Natural killer cell treated with Interleukin-12 subunit alpha and Interleukin-12 subunit beta and Interleukin-15 and Interleukin-18, amount 100 ng/mL, for 72 hours (primary cell): ENCODE data around the gene NRCAM. TPM values are rescaled to one million over a fixed set of nuclear protein-coding genes. Genes with fewer than 3 reads are reported as not detected.
"Not testable (repeated sequence)": the region's sequence is repeated elsewhere in the genome, so short reads cannot be mapped to it uniquely, and the experiment has no call there.

Experiments
- ATAC-seq, 2 donors: fragments of 150-1000 bp; cut with Tn5 transposase in 1 of 2; sonication (Bioruptor Pico), chemical (Tn5 transposase) in 1 of 2; 2 replicates each; pipeline ENCODE4 v1.10.0; 2021
- DNase-seq: peaks from one replicate; pipeline ENCODE4 v3.0.0; 2022; ENCODE audit warnings: low spot score
- H3K27ac Mint-ChIP-seq, 2 donors: 1 replicate in 1 of 2; 2 replicates in 1 of 2; pipeline ENCODE4 v1.8.0; 2022; ENCODE audit warnings: mixed read lengths in 2 of 2, mild to moderate bottlenecking in 1 of 2, moderate library complexity in 1 of 2
- H3K27me3 Mint-ChIP-seq, 2 donors: 1 replicate in 1 of 2; 2 replicates in 1 of 2; pipeline ENCODE4 v1.8.0; 2022; ENCODE audit warnings: mixed read lengths in 2 of 2
- H3K36me3 Mint-ChIP-seq: one replicate; pipeline ENCODE4 v1.8.0; 2022; ENCODE audit warnings: mixed read lengths
- H3K4me1 Mint-ChIP-seq, 2 donors: 1 replicate in 1 of 2; 2 replicates in 1 of 2; pipeline ENCODE4 v1.8.0; 2022; ENCODE audit warnings: low read depth in 2 of 2, mixed read lengths in 2 of 2, mild to moderate bottlenecking in 1 of 2
- H3K4me3 Mint-ChIP-seq: one replicate; pipeline ENCODE4 v1.8.0; 2022; ENCODE audit warnings: mixed read lengths
- H3K9me3 Mint-ChIP-seq: 2 replicates; pipeline ENCODE4 v1.8.0; 2022; ENCODE audit warnings: mixed read lengths
- total RNA-seq, 2 donors: library from RNA; stranded (reverse); gene quantifications; one replicate each; pipeline ENCODE4 v1.2.3, GENCODE V29; 2022

NRCAM gene
- total RNA-seq, 2 donors from 2014 or later = not detected

DNA sequence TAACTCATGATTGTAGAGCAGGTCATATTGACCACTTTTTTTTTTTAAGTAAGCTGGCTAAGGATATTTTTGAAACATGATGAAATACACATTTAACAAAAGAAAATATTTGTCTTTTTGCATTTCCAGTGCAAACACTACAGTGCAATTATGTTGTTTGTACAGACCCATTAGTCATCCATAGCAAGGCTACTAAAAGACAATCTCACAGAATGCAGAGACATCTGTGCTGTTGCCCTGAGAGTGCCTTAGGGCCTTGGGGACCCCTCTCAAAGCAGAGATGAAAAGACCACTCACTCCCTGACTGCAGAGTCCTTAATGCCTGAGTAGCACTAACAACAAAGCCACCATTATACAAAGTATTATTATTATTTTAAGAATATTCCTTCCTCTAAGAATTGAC lies 104.5 kb downstream of the NRCAM start:
- Mint-ChIP-seq H3K36me3 (no peaks in the 10 kb centered on the region), H3K9me3 (peaks cover 16% of the 10 kb centered on the region)

DNA sequence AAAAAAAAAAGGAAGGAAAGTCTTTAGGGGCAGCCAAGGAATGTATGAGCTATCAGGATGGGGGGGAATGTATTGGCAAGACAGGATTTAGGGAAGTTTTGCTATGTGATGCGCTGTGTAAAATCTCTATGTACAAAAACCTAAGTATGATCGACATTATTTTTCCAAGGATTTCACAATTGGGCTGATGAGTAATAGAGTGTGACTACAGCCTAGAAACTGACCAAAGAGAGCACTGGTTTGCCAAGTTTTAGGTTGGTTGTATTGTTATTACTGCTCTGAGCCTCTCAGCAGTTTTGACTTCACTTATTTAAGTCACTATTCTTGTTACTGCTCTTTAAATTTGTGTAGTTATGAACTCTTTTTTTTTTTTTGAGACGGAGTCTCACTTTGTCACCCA lies 107.3 kb downstream of the NRCAM start:
- Mint-ChIP-seq H3K27me3 (peaks cover 4 to 8% of the 10 kb centered on the region in 2 donors), H3K36me3 (no peaks in the 10 kb centered on the region), H3K4me3 (no peak overlapping the region), H3K4me1 (no peaks in the 10 kb centered on the region), H3K27ac (no peak overlapping the region), H3K9me3 (peaks cover 11% of the 10 kb centered on the region)
- no peak for ATAC-seq
- no peak for DNase-seq

More for the DNA sequence above, 104.5 kb downstream of the NRCAM start:
- Mint-ChIP-seq H3K4me3 (no peak overlapping the region), H3K27ac (no peak overlapping the region), H3K27me3 (peaks cover 4 to 14% of the 10 kb centered on the region in 2 donors), H3K4me1 (no peaks in the 10 kb centered on the region)
- DNase-seq = no peak
- no peak for ATAC-seq

DNA sequence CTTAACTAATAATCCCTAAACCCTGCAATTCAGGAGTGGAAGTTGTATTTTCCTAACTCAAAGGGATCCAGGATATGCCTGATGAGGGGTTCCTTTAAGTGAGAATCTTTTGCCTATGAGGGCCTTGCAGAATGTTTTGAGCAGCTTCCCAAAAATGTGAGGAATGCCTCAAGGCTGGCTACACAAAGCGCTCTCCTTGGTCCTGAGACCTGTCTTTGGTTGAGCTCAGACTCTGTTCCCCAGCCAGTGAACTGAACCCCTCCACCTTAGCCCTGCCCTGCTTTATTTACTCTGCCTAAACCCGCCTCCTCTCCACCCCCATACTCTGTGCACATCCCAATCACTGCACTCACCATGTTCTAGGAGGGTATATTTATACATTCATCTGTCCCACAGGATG lies 108.6 kb downstream of the NRCAM start:
- peaks cover 4 to 7% of the 10 kb centered on the region in 2 donors for H3K27me3 Mint-ChIP-seq
- no peaks in the 10 kb centered on the region for H3K4me1 Mint-ChIP-seq
- no peaks in the 10 kb centered on the region for H3K36me3 Mint-ChIP-seq
- H3K9me3 Mint-ChIP-seq = peaks cover 14% of the 10 kb centered on the region
- H3K4me3 Mint-ChIP-seq = no peak overlapping the region
- H3K27ac Mint-ChIP-seq = no peak overlapping the region
- ATAC-seq (peak; percentile 24 to 36), DNase-seq (no peak)

DNA sequence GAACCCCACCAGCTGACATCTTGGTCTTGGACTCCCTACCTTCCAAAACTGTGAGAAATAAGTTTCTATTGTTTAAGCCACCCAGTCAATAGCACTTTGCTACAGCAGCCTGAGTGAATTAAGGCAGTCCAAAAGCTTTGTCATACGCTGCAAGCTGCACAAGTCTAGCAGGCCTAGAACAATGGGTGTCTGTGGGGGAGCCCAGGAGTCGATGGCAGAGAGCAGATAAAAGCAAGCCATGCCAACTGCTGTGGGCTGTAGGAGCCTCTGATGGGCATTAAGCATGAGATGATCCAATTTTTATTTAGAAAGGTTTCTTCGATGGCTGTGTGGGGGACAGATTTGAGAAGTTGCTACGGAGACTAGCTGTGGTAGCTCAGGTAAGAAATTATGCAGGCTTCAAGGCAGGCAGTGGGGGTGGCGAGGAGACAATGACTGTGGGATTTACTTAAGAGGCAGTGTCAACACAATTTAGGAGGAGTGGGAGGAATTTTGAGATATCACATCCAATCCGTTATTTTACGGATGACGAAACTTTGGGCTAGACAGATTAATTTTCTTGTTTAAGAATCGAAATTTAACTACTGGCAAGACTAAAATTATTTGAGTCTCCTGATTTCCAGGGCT lies 110.4 kb downstream of the NRCAM start:
- ATAC-seq = no peak
- Mint-ChIP-seq H3K4me1 (no peaks in the 10 kb centered on the region), H3K9me3 (peaks cover 14% of the 10 kb centered on the region), H3K27ac (no peak overlapping the region), H3K36me3 (no peaks in the 10 kb centered on the region), H3K4me3 (no peak overlapping the region), H3K27me3 (peaks cover 4 to 7% of the 10 kb centered on the region in 2 donors)
- DNase-seq = no peak

DNA sequence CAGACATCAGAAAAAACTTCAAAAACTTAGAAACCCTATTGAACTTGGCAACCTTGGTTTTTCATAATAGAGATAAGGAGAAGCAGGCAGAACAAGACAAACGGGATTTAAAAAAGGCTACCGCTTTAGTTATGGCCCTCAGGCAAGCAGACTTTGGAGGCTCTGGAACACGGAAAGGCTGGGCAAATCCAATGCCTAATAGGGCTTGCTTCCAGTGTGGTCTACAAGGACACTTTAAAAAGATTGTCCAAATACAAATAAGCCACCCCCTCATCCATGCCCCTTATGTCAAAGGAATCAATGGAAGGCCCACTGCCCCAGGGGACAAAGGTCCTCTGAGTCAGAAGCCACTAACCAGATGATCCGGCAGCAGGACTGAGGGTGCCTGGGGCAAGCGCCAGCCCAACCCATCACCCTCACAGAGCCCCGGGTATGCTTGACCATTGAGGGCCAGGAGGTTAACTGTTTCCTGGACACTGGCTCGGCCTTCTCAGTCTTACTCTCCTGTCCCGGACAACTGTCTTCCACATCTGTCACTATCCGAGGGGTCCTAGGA lies 115.3 kb downstream of the NRCAM start:
- Mint-ChIP-seq H3K4me1 (no peaks in the 10 kb centered on the region), H3K27ac (no peak overlapping the region)
- ATAC-seq = no peak

DNA sequence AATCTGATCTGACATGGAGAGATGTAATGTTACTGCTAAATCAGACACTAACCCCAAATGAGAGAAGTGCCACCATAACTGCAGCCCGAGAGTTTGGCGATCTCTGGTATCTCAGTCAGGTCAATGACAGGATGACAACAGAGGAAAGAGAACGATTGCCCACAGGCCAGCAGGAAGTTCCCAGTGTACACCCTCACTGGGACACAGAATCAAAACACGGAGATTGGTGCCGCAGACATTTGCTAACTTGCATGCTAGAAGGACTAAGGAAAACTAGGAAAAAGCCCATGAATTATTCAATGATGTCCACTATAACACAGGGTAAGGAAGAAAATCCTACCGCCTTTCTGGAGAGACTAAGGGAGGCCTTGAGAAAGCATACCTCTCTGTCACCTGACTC lies 115.8 kb downstream of the NRCAM start:
- not testable (repeated sequence) for H3K4me1 Mint-ChIP-seq, H3K27ac Mint-ChIP-seq, DNase-seq, H3K9me3 Mint-ChIP-seq, H3K36me3 Mint-ChIP-seq, H3K27me3 Mint-ChIP-seq, ATAC-seq, H3K4me3 Mint-ChIP-seq

More for the DNA sequence above, 115.3 kb downstream of the NRCAM start:
- Mint-ChIP-seq H3K4me3 (no peak overlapping the region), H3K9me3 (peaks cover 6% of the 10 kb centered on the region), H3K27me3 (no peaks in the 10 kb centered on the region), H3K36me3 (no peaks in the 10 kb centered on the region)
- no peak for DNase-seq

DNA sequence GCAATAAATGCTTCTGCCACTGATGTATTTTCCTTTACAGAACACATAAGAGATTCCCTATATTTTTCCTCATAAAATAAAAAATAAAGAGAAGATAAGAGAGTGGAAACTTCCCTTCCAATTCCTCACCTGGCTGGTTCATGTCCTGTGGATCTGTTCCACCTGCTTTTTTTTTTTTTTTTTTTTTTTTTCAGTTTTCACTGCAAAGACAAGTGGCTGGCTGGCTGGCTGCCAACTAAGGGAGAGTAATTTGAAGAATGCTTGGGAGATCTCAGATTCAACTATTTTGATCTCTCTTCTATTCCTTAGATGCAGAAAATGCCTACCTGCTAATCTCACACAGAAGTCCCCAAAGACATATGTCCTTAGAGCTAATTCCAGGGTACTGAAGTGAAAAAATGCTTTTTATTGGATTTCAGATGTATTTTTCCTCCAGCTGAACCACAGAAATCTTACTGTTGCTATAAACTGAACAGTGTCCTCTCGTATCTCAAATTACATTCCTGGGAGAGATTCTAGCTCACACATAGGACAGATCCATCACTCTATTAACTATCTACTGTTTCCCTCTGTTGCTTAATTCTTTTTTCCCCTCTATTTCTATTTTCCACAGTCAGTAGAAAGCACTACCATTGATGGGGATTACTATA lies 120.8 kb downstream of the NRCAM start:
- no peak overlapping the region for H3K4me3 Mint-ChIP-seq
- H3K36me3 Mint-ChIP-seq = no peaks in the 10 kb centered on the region
- H3K27ac Mint-ChIP-seq = no peak overlapping the region
- peaks cover 3 to 12% of the 10 kb centered on the region in 2 donors for H3K27me3 Mint-ChIP-seq
- DNase-seq = no peak
- no peak for ATAC-seq
- H3K4me1 Mint-ChIP-seq = no peaks in the 10 kb centered on the region
- peaks cover 3% of the 10 kb centered on the region for H3K9me3 Mint-ChIP-seq

DNA sequence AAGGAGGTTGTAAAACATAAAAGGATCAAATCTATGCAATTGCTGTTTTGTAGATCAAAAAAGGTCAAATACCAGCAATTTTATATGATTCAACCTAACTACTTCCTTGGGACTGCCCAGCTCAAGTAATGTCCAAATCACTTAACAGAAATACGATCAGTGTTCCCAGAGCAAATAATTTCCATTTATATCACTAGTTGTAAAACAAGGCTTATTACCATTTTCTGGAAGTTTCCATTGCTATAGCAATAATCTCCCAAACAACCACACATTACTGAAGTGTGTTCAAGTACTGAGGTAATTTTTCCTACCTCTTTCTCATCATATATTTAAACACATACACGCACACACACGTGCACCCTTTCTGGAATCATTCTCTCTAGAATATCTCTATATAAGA lies 123.3 kb downstream of the NRCAM start:
- ATAC-seq (no peak), DNase-seq (no peak)
- Mint-ChIP-seq H3K9me3 (no peaks in the 10 kb centered on the region), H3K4me3 (no peak overlapping the region), H3K36me3 (no peaks in the 10 kb centered on the region), H3K27ac (no peak overlapping the region), H3K4me1 (no peaks in the 10 kb centered on the region), H3K27me3 (peaks cover 3 to 12% of the 10 kb centered on the region in 2 donors)

DNA sequence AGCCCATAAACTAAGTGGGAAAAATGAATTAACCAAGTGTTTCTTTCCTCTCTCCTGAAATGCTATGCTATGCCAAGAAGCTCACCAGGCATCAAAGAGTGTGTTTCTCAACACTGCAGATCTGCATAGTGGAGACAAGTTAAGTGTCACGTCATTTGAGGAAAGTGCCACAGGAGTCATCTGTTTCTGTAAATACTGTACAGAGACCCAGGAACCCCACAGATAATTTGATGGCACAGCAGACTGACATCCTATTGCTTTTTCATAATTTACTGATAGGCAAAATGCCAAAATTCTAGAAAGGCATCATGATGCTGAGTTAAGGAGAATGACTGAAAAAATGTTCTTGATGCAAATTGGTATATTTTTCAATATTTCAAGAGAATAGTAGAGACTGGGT lies 124.3 kb downstream of the NRCAM start:
- H3K27me3 Mint-ChIP-seq = peaks cover 3 to 12% of the 10 kb centered on the region in 2 donors
- ATAC-seq (no peak), DNase-seq (no peak)
- no peak overlapping the region for H3K27ac Mint-ChIP-seq
- H3K36me3 Mint-ChIP-seq = no peaks in the 10 kb centered on the region
- H3K4me3 Mint-ChIP-seq = no peak overlapping the region
- H3K9me3 Mint-ChIP-seq = no peaks in the 10 kb centered on the region
- no peaks in the 10 kb centered on the region for H3K4me1 Mint-ChIP-seq

DNA sequence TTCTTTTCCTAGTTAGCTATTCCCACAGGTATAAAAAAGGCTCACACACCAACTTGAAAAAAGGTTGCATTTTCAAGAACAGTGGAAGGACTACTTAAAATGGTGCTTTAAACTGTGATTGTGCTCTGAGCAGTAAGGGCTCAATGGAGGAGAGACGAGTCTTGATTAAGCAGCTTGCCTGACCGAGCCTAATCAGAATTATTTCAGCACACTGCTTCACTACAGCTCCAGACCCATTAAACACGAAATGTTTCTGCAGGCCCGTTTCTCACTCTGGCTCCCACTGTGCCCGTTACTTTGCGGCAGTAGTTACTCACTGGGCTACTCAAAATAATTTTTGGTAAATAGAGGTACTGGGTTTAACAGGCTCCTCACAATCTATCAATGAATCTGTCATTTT lies 126.0 kb downstream of the NRCAM start:
- H3K4me3 Mint-ChIP-seq = no peak overlapping the region
- no peaks in the 10 kb centered on the region for H3K9me3 Mint-ChIP-seq
- DNase-seq = no peak
- H3K4me1 Mint-ChIP-seq = no peaks in the 10 kb centered on the region
- ATAC-seq = no peak
- H3K27me3 Mint-ChIP-seq = peaks cover 3 to 25% of the 10 kb centered on the region in 2 donors
- H3K36me3 Mint-ChIP-seq = no peaks in the 10 kb centered on the region
- H3K27ac Mint-ChIP-seq = no peak overlapping the region

DNA sequence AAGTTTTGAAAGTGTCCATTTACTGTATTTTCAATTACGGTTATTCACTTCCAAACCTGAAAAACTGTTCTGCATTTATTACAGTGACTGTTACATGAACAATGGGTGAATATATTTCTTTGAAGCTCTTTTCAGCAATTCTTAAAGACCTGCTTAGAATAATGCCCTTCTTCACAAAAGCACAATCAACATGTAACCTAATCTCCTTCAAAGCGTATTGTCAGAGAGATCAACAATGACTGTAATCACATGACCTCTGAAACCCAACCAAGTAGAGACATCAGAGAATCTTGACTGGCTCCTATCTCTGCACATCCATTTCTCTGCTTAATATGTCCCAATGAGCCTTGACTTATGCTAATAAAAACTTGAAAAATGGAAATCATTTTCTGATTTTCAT lies 126.7 kb downstream of the NRCAM start:
- Mint-ChIP-seq H3K36me3 (no peaks in the 10 kb centered on the region), H3K27me3 (peaks cover 3 to 23% of the 10 kb centered on the region in 2 donors), H3K4me1 (no peaks in the 10 kb centered on the region), H3K4me3 (no peak overlapping the region), H3K9me3 (no peaks in the 10 kb centered on the region), H3K27ac (no peak overlapping the region)
- no peak for DNase-seq
- ATAC-seq = no peak

DNA sequence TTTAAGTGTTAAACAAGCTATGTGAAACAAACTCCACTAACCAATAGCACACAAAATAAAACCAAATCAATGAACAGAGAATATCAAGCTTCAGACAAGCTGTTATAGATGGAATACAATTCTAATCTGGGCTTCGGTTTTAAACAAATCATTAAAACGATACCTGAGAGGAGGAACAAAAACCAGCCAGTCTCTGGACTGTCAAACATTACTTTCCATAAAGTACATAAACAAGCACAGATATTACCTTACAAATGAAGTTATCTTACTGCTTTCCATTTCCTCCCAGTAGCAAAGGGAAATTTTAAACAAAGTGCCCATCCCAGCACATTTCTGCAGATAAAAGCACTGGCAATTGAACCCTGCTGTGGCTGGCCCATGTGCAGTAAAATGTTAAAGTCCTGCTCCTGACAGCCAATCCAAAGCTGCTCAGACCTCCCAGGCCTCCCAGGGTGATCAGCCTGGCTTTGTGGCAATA lies 128.0 kb downstream of the NRCAM start:
- Mint-ChIP-seq H3K27ac (no peak overlapping the region), H3K36me3 (no peaks in the 10 kb centered on the region), H3K4me1 (no peaks in the 10 kb centered on the region), H3K4me3 (no peak overlapping the region), H3K9me3 (no peaks in the 10 kb centered on the region), H3K27me3 (peaks cover 0 to 13% of the 10 kb centered on the region in 2 donors)
- DNase-seq = no peak
- no peak for ATAC-seq

DNA sequence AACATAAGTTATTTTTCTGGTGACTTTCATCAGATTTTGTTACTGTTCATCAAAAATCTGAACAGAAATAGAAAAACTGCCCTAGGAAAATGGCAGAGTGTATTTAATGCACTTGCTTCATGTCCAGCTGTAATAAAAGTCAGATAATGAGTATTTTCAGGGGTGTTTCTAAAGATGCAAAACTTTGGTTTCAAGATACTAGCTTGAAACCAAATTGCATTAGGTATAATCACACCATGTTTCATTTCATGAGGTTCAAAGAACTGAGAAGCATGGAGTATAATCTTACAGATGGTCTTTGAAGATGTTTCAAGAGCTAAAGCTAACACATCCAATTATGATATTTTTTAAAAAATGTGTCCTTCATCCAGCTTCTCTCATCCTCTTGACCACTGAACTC lies 128.9 kb downstream of the NRCAM start:
- DNase-seq (no peak), ATAC-seq (no peak)
- peaks cover 0 to 13% of the 10 kb centered on the region in 2 donors for H3K27me3 Mint-ChIP-seq
- H3K36me3 Mint-ChIP-seq = no peaks in the 10 kb centered on the region
- no peak overlapping the region for H3K4me3 Mint-ChIP-seq
- H3K27ac Mint-ChIP-seq = no peak overlapping the region
- H3K4me1 Mint-ChIP-seq = no peaks in the 10 kb centered on the region
- no peaks in the 10 kb centered on the region for H3K9me3 Mint-ChIP-seq

DNA sequence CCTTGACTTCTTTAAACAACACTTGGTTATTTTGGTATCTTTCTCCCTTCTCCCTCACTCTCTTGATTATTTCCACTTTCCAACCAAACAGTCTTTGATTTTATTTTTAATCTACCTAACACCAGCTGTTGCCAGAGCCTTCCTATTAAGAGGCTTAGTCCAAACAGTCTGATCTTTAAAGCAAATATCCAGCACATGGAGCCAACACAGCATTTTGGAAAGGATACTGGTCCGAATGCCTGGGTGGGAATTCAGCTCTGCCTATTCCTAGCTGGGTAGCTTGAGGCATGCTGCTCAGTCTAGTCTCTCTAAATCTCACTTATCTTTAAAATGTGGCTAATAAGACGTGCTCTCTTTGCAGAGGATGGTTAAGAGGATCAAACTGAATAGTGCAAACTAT lies 129.3 kb downstream of the NRCAM start:
- H3K9me3 Mint-ChIP-seq = no peaks in the 10 kb centered on the region
- H3K4me1 Mint-ChIP-seq = no peaks in the 10 kb centered on the region
- ATAC-seq = no peak
- H3K27me3 Mint-ChIP-seq = peaks cover 0 to 13% of the 10 kb centered on the region in 2 donors
- no peak overlapping the region for H3K4me3 Mint-ChIP-seq
- H3K36me3 Mint-ChIP-seq = no peaks in the 10 kb centered on the region
- H3K27ac Mint-ChIP-seq = no peak overlapping the region
- no peak for DNase-seq
